Activated CD4-positive, alpha-beta T cell treated with anti-CD3 and anti-CD28 coated beads, Interleukin-10, Interleukin-2, amounts not matched to agents 100 ng/mL and 50 ng/mL, durations not matched to agents 16 hours and 8 hours (primary cell): ENCODE measurements around the gene CD81.

Experiments
- DNase-seq: peaks from one replicate; pipeline ENCODE4 v3.0.0-alpha.2; 2020

The CD81 gene

DNA sequence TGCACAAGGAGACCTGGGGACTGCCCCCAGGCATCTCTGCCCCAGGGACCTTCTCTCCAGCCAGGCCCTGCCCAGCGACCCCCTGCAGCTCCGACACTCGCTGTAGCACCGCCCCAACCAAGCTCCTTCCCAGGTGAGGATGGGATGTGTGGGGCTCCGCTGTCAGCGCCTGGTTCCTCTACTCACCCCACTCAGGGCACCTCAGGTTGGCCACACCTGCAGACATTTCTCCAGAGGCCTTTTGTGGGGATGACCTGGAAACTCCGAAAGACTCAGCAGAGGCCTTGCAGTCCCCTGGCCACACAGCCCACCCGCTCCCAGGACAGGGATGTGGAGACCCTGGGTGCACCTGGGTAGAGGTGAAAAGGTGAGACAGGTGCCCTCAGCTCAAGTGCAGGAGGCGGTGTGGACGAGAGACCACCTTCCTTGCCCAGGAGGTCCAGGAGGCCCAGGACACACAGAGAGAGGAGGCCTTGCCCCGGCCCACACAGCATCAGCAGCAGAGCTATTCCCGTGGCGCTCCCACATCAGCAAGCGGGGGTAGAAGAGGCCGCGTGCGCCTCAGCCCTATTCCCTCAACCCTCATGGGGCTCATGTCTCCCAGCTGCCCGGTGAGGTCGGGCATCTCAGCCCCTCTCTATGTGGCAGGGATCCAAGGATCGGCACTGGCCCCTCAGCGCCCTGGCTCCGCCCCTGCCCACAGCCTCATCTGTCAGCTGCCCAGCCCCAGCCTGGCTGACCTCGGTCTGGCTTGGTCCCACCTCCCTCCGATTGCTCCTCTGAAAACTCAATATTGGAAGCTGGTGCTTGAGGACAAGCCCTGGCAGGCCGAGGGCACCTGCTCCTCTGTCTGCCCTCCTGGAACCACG lies 46.3 kb downstream of the CD81 start:
- DNase-seq: no peak

DNA sequence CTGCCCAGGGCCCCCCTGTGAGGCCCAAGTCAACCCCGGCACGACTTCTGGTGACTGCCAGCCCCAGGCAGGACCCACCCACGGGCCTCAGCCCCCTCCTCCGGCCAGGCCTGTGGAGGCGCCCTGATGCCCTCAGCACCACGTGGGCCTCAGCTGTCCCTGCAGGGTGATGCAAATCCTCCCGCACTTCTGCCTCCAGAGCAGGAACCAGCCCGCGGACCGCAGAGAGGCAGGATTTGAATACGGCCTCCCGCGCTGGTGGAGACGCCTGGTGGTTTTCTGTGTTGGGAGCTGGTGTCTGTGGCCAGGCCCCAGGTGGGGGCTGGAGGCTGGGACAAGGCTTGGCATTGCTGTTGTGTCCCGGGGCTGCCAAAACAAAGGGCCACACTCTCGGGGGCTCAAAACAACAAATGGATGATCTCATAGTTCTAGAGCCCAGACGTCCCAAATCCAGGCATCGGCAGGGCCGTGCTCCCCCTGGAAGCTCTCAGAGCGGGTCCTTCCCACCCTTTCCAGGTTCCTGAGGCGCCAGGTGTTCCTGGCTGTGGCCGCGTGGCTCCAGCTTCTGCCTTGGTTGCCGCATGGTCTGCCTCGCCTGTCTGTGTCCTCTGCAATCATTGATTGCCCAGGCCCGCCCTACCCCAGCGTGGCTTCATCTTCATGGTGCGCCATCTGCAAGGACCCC lies 47.8 kb downstream of the CD81 start:
- DNase-seq: no peak

DNA sequence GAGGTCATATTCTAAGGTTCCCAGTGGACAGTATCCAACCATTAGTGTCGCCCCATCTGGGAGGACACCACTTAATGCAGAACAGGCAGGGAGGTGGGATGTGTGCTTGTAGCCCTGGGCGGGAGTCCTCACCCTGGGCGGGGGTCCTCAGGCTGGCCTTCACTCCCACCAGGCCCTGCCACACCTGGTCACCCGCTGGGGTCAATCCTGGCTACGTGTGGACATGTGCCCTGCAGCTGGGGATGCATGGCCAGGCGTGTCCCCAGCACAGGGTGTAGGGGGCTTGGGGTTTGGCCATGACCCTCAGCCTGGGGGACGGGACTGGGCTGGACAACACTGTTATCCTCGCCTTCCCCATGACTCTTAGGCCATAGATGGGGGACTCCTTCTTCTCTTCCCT lies 48.4 kb downstream of the CD81 start:
- DNase-seq: no peak

DNA sequence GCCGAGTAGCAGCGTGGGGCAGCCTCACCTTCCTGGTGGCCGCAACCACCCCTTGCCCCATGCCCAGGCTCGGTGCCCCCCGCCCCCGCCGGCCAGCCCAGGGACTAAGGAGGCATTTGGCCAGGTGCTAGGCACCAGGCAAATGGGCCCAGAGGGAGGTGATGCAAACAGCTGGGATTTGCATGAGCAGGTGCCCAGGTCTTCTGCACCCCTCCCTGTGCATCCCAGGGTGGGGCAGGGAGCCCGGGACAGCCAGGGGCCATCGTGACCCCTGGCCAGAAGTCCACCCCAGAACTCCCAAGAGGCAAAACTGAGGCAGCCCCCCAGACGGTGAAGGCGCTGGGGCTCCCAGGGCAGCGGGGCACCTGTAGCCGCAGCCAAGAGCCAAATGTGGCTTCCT lies 49.1 kb downstream of the CD81 start:
- no peak for DNase-seq

DNA sequence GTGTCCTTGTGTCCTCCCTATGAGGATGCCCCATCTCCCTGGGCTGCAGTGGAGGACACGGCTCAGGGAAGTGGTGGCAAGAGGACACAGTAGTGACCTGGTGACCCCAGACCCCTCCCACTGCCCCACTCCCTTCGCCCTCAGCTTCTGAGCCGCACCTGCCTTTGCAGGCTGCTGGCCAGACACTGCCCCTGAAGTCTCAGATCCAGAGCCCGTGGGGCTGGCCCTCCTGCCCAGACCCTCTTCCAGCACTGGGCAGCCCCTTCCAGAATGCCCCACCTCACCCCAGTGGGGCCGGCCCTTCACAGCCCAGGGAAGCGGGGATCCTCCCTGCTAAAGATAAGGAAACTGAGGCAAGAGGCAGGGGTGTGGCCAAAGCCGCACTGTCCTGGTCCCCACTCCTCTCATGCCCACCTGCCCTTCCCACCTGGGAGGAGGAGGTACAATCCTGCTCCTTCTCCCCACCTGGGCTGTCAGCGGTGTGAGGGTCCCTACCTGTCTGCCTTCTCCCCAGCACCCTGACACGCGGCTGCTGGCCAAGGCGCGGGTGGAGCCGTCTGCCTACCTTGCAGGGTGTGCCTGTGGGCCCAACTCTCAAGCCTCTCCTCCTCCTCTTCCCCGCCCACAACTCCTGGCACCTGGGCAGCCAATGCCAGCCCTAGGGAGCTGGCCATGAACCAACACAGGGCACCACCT lies 49.9 kb downstream of the CD81 start:
- DNase-seq: no peak

DNA sequence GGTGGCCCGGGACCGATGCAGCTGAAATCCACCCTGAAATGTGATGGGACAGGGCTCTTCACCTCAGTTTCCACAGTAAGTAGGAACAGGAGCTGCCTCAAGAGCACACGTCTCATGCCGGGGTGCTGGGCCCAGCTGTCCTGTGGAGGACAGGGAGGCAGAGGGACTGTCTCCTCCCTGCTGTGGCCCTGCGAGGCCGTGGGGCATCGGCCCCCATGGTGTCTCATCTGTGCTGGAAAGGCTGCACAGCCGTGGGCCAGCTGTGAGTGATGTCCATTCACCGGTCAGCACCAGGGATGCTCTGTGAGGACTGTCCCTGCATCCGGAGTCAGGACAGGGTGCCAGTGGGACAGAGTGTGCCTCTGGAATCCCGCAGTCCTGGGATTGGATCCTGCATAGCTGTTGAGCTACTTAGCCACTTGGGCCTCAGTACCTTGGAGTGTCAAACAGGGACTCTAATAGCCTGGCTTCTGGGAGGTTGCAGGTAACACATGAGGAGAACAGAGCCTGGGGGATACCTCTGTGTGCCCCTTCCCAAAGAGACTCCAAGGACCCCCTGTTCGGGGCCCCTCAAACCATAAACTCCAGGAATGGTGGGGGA lies 50.7 kb downstream of the CD81 start:
- DNase-seq: no peak

DNA sequence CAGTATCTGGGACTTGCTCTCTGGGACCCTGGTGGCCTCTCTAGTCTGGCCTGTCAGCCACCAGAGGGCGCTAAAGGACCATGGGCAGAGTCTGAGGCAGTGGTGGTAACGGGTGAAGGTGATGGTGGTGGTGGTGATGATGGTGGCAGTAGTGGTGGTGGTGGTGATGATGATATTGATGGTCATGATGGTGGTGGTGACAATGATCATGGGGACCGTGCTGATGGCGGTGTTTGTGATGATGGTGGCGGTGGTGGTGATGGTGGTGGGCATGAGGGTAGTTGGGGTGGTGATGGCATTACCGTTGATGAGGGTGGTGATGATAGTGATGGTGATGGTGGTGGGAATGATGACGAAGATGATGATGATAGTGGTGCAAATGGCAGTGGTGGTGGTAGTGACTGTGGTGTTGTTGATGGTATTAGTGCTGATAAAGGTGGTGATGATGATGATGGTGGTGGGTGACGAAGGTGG lies 51.2 kb downstream of the CD81 start:
- peak; percentile 80 for DNase-seq

DNA sequence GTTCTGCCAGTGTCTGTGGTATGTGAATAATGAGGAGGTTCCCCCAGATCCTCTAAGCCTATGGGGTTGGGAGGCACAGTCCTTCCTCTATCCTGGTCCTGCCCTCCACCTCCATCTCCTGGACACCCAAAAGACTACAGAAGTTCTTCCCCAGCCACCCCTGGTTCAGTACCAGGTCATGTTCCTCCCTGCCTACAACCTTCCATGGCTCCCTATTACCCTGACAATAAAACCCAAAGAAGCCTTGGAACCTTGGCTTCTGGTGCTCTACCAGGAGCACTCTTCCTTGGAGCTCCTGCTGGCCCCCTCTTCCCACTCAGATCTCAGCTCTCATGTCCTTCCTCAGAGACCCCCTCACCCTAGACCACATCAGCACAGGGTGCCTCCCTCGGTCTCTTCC lies 54.3 kb downstream of the CD81 start:
- no peak for DNase-seq

DNA sequence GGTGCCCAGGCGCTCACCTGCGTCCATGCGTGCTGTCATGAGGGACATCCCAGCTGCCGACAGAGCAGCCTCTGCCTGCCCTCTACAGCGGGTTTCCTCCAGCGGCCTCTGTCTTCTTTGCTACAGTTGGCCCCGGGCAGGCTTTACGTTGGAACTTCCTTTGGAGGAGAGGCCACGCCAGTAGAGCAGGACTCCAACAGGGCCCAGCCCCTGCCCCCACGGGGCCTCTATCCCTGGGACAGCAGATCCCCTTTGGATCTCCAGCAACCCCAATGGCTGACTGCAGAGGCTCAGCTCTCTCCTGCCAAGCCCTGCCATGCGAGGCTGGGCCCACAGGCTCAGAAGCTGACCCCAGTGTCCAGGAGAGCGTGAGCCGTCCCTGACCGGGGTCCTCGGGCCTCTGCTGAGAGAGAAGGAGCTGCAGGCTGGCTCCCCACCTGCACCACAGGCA lies 55.1 kb downstream of the CD81 start:
- DNase-seq: no peak

DNA sequence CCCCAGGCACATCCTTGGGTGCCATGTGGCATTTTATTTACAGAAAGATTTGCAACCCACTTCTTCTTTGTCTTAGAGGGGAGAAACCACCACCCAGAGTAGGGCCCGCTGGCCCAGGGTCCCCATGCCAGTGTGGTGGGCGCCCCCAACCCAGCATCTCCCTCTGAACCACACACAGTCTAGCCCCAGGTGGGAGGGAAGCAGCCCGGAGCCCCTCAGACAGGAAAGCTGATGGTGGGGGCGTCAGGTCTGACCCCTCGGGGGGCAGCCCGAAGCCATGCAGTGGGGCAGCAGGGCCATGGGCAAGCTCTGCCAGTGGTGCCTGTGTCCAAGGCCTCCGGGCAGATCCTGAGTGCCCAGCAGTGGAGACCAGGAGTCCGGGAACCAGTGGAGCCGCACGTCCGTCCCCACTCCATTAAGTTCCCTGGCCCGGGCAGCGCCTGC lies 55.5 kb downstream of the CD81 start:
- DNase-seq: no peak

DNA sequence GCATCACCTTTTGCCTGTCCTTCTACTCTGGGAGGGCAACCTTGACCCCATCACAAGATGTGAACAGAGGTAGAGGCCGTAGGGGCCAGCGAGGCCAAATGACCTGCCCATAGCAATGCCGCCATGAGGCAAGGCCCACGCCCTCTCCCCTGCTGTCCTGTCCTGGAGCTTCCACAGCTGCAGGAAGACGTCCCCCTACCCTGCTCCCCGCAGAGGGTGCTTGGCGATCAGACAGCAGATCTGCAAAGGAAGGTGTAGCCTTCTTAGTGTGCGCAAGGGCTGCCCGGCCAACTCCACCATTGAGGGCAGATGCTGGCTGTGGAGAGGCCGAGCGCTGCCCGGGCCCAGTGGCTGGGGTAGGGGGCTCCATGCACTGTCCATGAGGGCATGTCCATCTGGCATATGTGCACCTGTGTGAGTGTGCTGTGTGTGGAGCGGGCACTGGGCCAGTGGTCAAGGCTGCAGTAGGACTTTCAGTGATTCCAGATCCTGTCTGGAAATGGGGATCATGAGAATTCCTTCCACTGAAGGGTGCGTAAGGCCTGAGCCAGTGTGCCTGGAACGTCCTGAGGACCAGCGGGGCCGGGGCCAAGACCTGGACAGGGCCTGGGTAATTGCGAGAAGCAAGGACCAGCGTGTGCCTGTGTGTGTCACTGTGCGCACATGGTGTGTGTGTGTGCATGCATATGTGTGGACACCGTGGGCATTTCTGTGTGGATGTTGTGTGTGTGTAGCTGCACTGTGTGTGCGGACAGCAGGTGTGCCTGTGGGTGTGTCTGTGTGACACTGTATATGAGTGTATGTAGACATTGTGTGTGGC lies 56.2 kb downstream of the CD81 start:
- no peak for DNase-seq

DNA sequence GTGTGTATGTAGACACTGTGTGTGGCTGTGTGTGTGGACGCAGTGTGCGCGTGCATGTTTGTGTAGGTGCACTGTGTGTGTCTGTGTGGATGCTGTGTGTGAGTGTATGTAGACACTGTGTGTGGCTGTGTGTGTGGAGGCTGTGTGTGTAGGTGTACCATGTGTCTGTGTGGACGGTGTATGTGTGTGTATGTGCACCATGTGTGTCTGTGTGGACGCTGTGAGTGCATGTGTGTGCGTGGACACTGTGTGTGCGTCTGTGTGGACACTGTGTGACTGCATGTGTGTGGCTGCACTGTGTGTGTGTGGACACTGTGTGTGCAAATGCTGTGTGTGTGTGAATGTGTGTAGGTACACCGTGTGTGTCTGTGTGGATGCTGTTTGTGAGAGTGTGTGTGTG lies 56.9 kb downstream of the CD81 start:
- DNase-seq: no peak

DNA sequence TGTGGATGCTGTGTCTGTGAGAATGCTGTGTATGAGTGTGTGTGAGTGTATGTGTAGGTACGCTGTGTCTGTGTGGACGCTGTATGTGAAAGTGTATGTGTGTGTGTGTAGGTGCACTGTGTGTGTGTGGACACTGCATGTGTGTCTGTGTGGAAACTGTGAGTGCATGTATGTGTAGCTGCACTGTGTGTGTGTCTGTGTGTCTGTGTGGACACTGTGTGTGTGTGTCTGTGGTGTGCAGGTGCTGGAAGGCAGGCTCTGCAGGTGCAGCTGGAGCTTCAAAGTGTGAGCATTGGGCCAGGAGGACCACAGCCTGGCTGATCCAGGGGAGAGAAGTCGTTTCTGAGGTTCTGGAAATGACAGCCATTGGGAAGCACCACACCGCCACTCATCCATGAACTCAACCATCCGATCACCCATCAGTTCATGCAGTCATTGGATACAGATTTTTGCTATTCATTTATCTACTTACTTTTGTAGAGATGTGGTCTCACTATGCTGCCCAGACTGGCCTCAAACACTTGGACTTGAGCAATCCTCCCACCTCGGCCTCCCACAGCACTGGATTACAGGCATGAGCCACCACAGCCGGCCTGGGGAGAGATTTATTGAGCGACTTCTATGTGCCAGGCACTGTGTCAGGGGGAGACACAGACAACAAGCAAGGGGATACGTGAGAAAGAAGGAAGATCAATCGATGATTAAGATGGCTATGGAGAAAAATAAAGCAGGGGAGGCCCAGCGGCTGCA lies 57.6 kb downstream of the CD81 start:
- no peak for DNase-seq

DNA sequence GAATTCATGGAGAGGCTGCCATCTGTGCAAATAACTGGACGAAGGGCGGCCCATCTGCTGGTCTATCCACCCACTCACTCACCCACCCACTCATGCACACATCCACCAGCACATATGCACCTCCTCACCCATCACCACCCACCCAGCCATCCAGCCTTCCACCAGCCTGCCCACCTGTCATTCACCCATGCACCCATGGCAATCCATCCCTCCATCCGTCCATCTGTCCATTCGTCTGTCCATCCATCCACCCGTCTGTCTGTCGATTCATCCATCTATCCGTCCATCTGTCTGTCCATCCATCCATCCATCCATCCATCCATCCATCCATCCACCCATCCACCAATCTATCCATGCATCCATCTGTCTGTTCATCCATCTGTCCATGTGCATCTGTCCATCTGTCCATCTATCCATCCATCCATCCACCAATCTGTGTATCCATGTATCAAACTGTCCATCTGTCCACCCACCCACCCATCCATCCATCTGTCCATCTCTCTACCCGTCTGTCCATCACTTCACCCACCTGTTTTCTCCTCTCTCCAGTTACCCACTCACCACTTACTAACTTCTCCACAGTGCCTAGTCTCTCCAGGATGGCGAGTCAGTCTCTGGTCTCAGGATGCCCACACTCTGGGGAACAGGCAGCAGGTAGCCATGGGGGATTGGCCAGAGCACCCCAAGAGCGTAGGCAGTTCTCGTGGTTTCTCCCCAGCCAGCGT lies 58.3 kb downstream of the CD81 start:
- no peak for DNase-seq

DNA sequence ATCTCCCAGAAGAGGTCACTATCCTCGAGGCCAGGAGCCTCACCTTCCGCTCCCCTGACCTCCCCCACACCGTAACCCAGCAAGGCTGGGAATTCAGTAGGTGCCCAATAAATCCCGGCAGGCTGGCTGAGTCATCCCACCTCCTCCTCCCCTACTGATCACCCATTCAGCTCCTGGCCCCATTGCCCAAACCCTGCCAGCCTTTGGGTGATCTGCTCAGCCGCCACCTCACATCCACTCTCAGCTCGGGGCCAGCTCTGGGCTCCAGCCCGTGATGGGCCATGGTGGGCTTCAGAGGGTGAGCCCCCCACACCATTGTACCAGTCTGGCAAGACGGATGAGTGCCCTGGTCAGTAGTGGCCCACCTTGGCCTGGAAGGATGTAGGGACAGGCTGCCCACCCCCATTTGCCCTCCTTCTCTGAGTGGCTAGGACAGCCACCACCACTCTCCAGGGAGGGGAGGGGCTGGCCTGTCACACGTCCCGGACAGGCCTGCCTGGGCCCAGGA lies 59.0 kb downstream of the CD81 start:
- DNase-seq: no peak

DNA sequence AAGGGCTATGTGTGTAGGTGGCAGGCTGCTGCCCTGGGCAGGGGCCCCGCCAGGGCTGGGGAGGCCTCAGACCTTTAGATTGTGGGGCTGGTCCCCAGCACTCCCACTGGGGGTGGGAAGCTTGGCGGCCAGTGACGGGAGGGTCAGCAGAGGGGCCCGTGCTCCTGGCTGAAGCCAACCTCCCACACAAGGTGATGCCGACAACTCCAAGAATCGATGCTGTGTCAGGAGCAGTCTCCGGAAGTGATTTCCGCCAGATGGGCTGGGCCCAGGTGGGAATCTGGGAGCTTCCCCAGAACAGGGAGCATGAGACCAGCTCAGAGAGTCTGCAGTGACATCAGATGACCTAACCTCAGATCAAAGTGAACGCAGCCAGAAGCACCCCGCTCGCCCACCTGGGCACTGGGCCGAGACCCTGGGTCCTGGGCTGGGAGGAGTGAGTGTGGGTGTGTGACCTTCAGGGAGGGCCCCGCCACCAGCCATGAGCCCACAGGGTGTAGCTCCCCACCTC lies 59.5 kb downstream of the CD81 start:
- no peak for DNase-seq

DNA sequence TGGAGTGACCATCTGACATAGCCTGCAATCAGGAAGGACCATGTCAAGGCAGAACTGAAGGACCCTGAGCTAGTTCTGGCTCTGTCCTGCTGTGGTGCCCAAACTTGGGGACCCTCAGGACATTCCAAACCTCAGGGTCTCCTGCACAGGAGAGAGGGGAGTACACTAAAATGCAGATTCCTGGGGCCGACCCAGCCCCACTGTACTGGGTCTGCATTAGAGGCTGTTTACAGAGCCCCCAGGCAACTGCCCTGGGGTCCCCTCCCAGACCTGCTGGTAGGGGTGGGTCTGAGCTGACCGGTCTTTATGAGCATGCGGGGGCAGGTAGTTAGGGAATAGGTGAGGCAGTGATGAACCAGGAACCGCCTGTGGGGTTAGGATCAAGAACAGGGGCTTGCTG lies 60.4 kb downstream of the CD81 start:
- DNase-seq: no peak

DNA sequence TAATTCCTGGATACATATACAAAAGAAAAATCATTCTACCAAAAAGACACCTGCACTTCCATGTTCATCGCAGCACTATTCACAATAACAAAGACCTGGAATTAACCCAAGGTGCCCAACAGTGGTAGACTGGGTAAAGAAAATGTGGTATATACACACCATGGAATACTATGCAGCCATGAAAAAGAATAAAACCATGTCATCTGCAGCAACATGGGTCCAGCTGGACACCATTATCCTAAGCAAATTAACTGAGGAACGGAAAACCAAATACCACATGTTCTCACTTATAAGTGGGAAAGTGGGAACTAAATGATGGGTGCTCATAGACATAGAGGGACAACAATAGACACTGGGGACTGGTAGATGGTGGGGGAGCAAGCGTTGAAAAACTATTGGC lies 62.7 kb downstream of the CD81 start:
- no peak for DNase-seq

DNA sequence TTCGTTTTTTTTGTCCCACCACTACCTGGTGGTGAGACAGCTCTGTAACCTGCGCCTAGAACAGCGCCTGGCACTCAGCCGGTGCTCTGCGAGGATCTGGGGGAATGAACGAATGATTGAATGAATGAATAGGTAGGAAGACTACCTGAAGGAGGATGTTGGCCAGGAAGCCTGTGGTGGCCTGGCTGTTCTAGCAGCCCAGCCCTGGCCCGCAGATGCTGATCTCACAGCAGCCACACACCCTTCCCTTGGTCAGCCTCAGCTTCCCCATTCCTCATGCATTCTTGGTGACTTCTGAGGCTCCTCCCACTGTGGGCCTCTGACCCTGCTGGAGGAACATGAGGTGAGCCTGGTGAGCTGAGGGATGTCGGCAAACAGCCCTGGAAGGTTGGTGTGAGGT lies 63.5 kb downstream of the CD81 start:
- no peak for DNase-seq

DNA sequence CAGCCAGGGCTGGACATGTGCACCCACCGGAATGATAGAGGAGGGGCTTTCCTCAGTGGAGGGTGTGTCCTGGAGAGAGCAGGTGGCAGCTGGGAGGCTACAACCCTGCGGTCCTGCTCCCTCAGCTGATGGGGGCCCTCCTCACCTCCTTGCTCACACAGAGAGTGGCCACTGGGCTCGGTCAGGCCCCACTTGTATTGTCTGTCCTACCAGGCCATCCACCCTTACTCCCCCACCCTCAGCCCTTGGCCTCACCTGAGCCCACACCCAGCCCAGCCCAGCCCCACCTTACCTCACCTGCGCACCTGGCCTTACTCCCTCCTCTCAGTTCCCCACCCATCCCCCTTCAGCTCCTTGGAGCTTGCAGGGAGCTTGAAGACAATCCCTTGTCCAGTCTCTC lies 64.1 kb downstream of the CD81 start:
- no peak for DNase-seq
